ENCODE results near the gene MROH2A.

The MROH2A gene

GRCh38 chr2:233801357-233802131 is 23.4 kb downstream of the MROH2A start:
- no peak for DNase-seq (ENCODE audit: low read depth)

GRCh38 chr2:233802132-233802815 is 24.1 kb downstream of the MROH2A start:
- no peak for DNase-seq (ENCODE audit: low read depth)

GRCh38 chr2:233803292-233803911 is 25.3 kb downstream of the MROH2A start:
- DNase-seq (ENCODE audit: low read depth) = no peak

- no peak for DNase-seq (ENCODE audit: low read depth)
Observed at GRCh38 chr2:233803994-233804393, 25.9 kb downstream of the MROH2A start.

GRCh38 chr2:233807215-233807865 is 29.2 kb downstream of the MROH2A start:
- no peak for DNase-seq (ENCODE audit: low read depth)

GRCh38 chr2:233807966-233808935 is 30.1 kb downstream of the MROH2A start:
- DNase-seq (ENCODE audit: low read depth) = no peak

- no peak for DNase-seq (ENCODE audit: low read depth)
Observed at GRCh38 chr2:233810385-233810784, 32.3 kb downstream of the MROH2A start.

- DNase-seq (ENCODE audit: low read depth) = no peak
Observed at GRCh38 chr2:233811087-233811486, 33.0 kb downstream of the MROH2A start.

- DNase-seq (ENCODE audit: low read depth) = no peak
Observed at GRCh38 chr2:233811732-233812131, 33.6 kb downstream of the MROH2A start.

GRCh38 chr2:233813236-233814055 is 35.3 kb downstream of the MROH2A start:
- no peak for DNase-seq (ENCODE audit: low read depth)

- no peak for DNase-seq (ENCODE audit: low read depth)
Observed at GRCh38 chr2:233814056-233814835, 36.1 kb downstream of the MROH2A start.

GRCh38 chr2:233815861-233816260 is 37.7 kb downstream of the MROH2A start:
- DNase-seq (ENCODE audit: low read depth) = no peak

- no peak for DNase-seq (ENCODE audit: low read depth)
Observed at GRCh38 chr2:233816334-233816733, 38.2 kb downstream of the MROH2A start.

GRCh38 chr2:233816771-233817170 is 38.6 kb downstream of the MROH2A start:
- DNase-seq (ENCODE audit: low read depth) = no peak

GRCh38 chr2:233817361-233817911 is 39.3 kb downstream of the MROH2A start:
- no peak for DNase-seq (ENCODE audit: low read depth)

- no peak for DNase-seq (ENCODE audit: low read depth)
Observed at GRCh38 chr2:233817995-233818638, 40.0 kb downstream of the MROH2A start.

- no peak for DNase-seq (ENCODE audit: low read depth)
Observed at GRCh38 chr2:233818639-233819621, 40.8 kb downstream of the MROH2A start.
